ENCODE measurements around the gene CDCP1.
"Not testable (repeated sequence)": the region's sequence is repeated elsewhere in the genome, so short reads cannot be mapped to it uniquely, and the experiment has no call there.

Gene CDCP1

GRCh38 chr3:45064512-45065372, 81.4 kb downstream of the CDCP1 start:
- in situ Hi-C loops (cut with MboI; ENCODE audit: low sequenced_read_pairs), result no loop called here
- Histone ChIP-seq H3K27me3 (ENCODE audit: low read depth) (no peaks in the 10 kb centered on the region), H3K9me3 (no peaks in the 10 kb centered on the region), H3K4me3 (no peak overlapping the region), H3K4me1 (0 out of 2 replicates have a peak, but pooled peaks cover 2% of the 10 kb centered on the region), H3K36me3 (replicated peaks) (no peaks in the 10 kb centered on the region)
- DNase-seq (ENCODE audit: low spot score in 2 of 2), result no peak

GRCh38 chr3:45062697-45063070, 83.5 kb downstream of the CDCP1 start:
- Histone ChIP-seq H3K27me3 (ENCODE audit: low read depth) (no peaks in the 10 kb centered on the region), H3K36me3 (replicated peaks) (no peaks in the 10 kb centered on the region), H3K4me3 (no peak overlapping the region), H3K9me3 (no peaks in the 10 kb centered on the region), H3K4me1 (0 out of 2 replicates have a peak, but pooled peaks cover 2% of the 10 kb centered on the region)
- DNase-seq (ENCODE audit: low spot score in 2 of 2), result no peak
- in situ Hi-C loops (cut with MboI; ENCODE audit: low sequenced_read_pairs), result no loop called here

- H3K27me3 ChIP-seq (ENCODE audit: low read depth), result no peaks in the 10 kb centered on the region
- in situ Hi-C loops (cut with MboI; ENCODE audit: low sequenced_read_pairs), result no loop called here
- no peak for DNase-seq (ENCODE audit: low spot score in 2 of 2)
- no peaks in the 10 kb centered on the region for H3K36me3 ChIP-seq (replicated peaks)
- no peaks in the 10 kb centered on the region for H3K4me1 ChIP-seq
- H3K4me3 ChIP-seq, result no peak overlapping the region
- no peaks in the 10 kb centered on the region for H3K9me3 ChIP-seq
Measured at GRCh38 chr3:45060165-45060892, 85.8 kb downstream of the CDCP1 start.

- Histone ChIP-seq H3K27me3 (ENCODE audit: low read depth) (no peaks in the 10 kb centered on the region), H3K9me3 (no peaks in the 10 kb centered on the region), H3K36me3 (replicated peaks) (no peaks in the 10 kb centered on the region), H3K4me3 (no peak overlapping the region), H3K4me1 (no peaks in the 10 kb centered on the region)
- in situ Hi-C loops (cut with MboI; ENCODE audit: low sequenced_read_pairs), result no loop called here
- DNase-seq (ENCODE audit: low spot score in 2 of 2), result no peak
Measured at GRCh38 chr3:45059132-45059531, 87.0 kb downstream of the CDCP1 start.

DNA sequence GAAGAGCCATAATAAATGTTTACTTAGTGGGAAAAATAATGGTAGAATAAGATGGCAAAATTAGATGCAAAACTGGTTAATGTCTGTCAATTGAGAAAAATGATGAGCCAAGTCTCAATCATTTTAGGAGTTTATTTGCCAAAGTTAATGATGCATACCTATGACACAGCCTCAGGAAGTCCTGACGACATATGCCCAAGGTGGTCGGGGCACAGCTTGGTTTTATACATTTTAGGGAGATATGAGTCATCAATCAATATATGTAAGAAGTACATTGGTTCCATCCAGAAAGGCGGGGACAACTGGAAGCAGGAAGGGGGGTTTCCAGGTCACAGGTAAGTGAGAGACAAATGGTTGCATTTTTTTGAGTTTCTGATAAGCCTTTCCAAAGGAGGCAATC, 88.6 kb downstream of the CDCP1 start:
- Histone ChIP-seq H3K27me3 (ENCODE audit: low read depth) (no peaks in the 10 kb centered on the region), H3K36me3 (replicated peaks) (no peaks in the 10 kb centered on the region), H3K4me1 (no peaks in the 10 kb centered on the region), H3K9me3 (no peaks in the 10 kb centered on the region), H3K4me3 (no peak overlapping the region)
- in situ Hi-C loops (cut with MboI; ENCODE audit: low sequenced_read_pairs), result no loop called here
- DNase-seq (ENCODE audit: low spot score in 2 of 2), result no peak

GRCh38 chr3:45056608-45057301, 89.4 kb downstream of the CDCP1 start:
- DNase-seq (ENCODE audit: low spot score in 2 of 2), result no peak
- Histone ChIP-seq H3K4me3 (no peak overlapping the region), H3K27me3 (ENCODE audit: low read depth) (no peaks in the 10 kb centered on the region), H3K9me3 (no peaks in the 10 kb centered on the region), H3K36me3 (replicated peaks) (no peaks in the 10 kb centered on the region), H3K4me1 (no peaks in the 10 kb centered on the region)
- in situ Hi-C loops (cut with MboI; ENCODE audit: low sequenced_read_pairs), result no loop called here

GRCh38 chr3:45055411-45056143, 90.6 kb downstream of the CDCP1 start:
- no peaks in the 10 kb centered on the region for H3K27me3 ChIP-seq (ENCODE audit: low read depth)
- peak; percentile 13 to 29 for DNase-seq (ENCODE audit: low spot score in 2 of 2)
- no peaks in the 10 kb centered on the region for H3K9me3 ChIP-seq
- in situ Hi-C loops (cut with MboI; ENCODE audit: low sequenced_read_pairs), result no loop called here
- H3K4me1 ChIP-seq, result no peaks in the 10 kb centered on the region
- no peak overlapping the region for H3K4me3 ChIP-seq
- H3K36me3 ChIP-seq (replicated peaks), result no peaks in the 10 kb centered on the region

- no peak for DNase-seq (ENCODE audit: low spot score in 2 of 2)
- H3K4me3 ChIP-seq, result no peak overlapping the region
- H3K4me1 ChIP-seq, result no peaks in the 10 kb centered on the region
- in situ Hi-C loops (cut with MboI; ENCODE audit: low sequenced_read_pairs), result no loop called here
- H3K27me3 ChIP-seq (ENCODE audit: low read depth), result no peaks in the 10 kb centered on the region
- no peaks in the 10 kb centered on the region for H3K36me3 ChIP-seq (replicated peaks)
- no peaks in the 10 kb centered on the region for H3K9me3 ChIP-seq
Measured at GRCh38 chr3:45055032-45055410, 91.2 kb downstream of the CDCP1 start.

DNA sequence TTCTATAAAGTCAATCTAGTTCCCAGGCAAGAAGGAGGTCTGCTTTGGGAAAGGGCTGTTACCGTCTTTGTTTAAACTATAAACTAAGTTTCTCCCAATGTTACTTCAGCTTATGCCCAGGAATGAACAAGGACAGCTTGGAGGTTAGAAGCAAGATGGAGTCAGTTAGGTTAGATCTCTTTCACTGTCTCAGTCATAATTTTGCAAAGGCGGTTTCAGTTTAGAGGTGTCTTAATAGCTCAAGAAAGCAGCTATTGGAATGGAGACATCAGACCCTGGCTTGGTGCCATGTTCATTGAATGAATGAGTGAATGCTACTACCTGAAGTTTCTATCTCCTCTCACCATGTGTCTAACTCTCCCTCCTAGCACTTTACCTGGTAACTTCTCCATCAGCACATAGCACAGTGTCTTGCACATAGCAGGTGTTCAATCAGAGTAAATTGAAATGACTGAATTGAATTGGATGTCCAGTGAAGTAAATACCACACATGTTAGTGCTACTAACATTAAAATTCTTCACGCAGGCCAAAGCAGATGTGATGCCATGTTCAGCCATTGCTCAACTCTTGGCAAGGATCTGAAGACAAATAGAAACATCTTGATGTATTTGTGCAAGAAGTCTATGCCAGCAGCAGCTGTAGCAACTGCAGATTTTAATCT, 91.9 kb downstream of the CDCP1 start:
- in situ Hi-C loops (cut with MboI; ENCODE audit: low sequenced_read_pairs), result no loop called here
- no peaks in the 10 kb centered on the region for H3K9me3 ChIP-seq
- DNase-seq (ENCODE audit: low spot score in 2 of 2), result no peak
- no peaks in the 10 kb centered on the region for H3K4me1 ChIP-seq
- H3K27me3 ChIP-seq (ENCODE audit: low read depth), result peaks cover 3% of the 10 kb centered on the region; the same call in 1 of the 2 replicates
- H3K4me3 ChIP-seq, result no peak overlapping the region
- no peaks in the 10 kb centered on the region for H3K36me3 ChIP-seq (replicated peaks)

DNA sequence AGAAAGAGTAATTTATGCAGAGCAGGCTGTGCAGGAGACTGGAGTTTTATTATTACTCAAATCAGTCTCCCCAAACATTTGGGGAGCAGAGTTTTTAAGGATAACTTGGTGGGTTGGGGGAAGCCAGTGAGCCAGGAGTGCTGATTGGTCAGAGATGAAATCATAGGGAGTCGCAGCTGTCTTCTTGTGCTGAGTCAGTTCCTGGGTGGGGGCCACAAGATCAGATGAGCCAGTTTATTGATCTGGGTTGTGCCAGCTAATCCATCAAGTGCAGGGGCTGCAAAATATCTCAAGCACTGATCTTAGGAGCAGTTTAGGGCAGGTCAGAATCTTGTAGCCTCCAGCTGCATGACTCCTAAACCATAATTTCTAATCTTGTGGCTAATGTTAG, 92.4 kb downstream of the CDCP1 start:
- H3K4me3 ChIP-seq; in situ Hi-C loops (cut with MboI; ENCODE audit: low sequenced_read_pairs); H3K4me1 ChIP-seq; H3K36me3 ChIP-seq (replicated peaks); H3K9me3 ChIP-seq; DNase-seq (ENCODE audit: low spot score in 2 of 2); H3K27me3 ChIP-seq (ENCODE audit: low read depth): not testable (repeated sequence)

- H3K4me3 ChIP-seq, result no peak overlapping the region
- H3K4me1 ChIP-seq, result no peaks in the 10 kb centered on the region
- no peaks in the 10 kb centered on the region for H3K36me3 ChIP-seq (replicated peaks)
- in situ Hi-C loops (cut with MboI; ENCODE audit: low sequenced_read_pairs), result no loop called here
- no peaks in the 10 kb centered on the region for H3K9me3 ChIP-seq
- no peak for DNase-seq (ENCODE audit: low spot score in 2 of 2)
- peaks cover 4% of the 10 kb centered on the region; the same call in 1 of the 2 replicates for H3K27me3 ChIP-seq (ENCODE audit: low read depth)
Measured at GRCh38 chr3:45051685-45052084, 94.5 kb downstream of the CDCP1 start.

- H3K9me3 ChIP-seq, result no peaks in the 10 kb centered on the region
- DNase-seq (ENCODE audit: low spot score in 2 of 2), result no peak
- no peak overlapping the region for H3K4me3 ChIP-seq
- H3K36me3 ChIP-seq (replicated peaks), result no peaks in the 10 kb centered on the region
- no peaks in the 10 kb centered on the region; the same call in 1 of the 2 replicates for H3K4me1 ChIP-seq
- in situ Hi-C loops (cut with MboI; ENCODE audit: low sequenced_read_pairs), result loop anchor here (25.0 kb wide), 1 partner anchor 1037 kb away; no protein-coding TSS in a partner anchor
- H3K27me3 ChIP-seq (ENCODE audit: low read depth), result peaks cover 4% of the 10 kb centered on the region; the same call in 1 of the 2 replicates
Measured at GRCh38 chr3:45049807-45050206, 96.4 kb downstream of the CDCP1 start.

GRCh38 chr3:45048244-45048643, 97.9 kb downstream of the CDCP1 start:
- no peak for DNase-seq (ENCODE audit: low spot score in 2 of 2)
- no peak overlapping the region for H3K4me3 ChIP-seq
- no peaks in the 10 kb centered on the region; the same call in 1 of the 2 replicates for H3K4me1 ChIP-seq
- no peaks in the 10 kb centered on the region for H3K9me3 ChIP-seq
- in situ Hi-C loops (cut with MboI; ENCODE audit: low sequenced_read_pairs), result loop anchor here (25.0 kb wide), 1 partner anchor 1039 kb away; no protein-coding TSS in a partner anchor
- H3K27me3 ChIP-seq (ENCODE audit: low read depth), result peaks cover 4% of the 10 kb centered on the region; the same call in 1 of the 2 replicates
- H3K36me3 ChIP-seq (replicated peaks), result no peaks in the 10 kb centered on the region
